IMR-90 (cell line): ENCODE results near the gene VSIG10L. TPM values are rescaled to one million over a fixed set of nuclear protein-coding genes. Genes with fewer than 3 reads are reported as not detected.

ENCODE experiments used
- ATAC-seq: fragments of 200-7000 bp; cut with Tn5 transposase; 2 replicates; pipeline ENCODE4 v1.9.1; 2020; ENCODE audit warnings: low read depth, mild to moderate bottlenecking, moderate library complexity
- BruUV-seq: library from RNA; stranded (reverse); fragments of 400-500 nt; replicated peaks from 2 replicates; lab custom pipeline; 2021; lab: Mats Ljungman, UMichigan
- CTCF ChIA-PET: fragments of 300-600 bp; formaldehyde crosslinking; extraction: SDS; loops from one replicate; lab custom pipeline; 2021; ENCODE audit warnings: antibody characterized with exemption; lab: Yijun Ruan, JAX
- POLR2A ChIA-PET: fragments of 300-600 bp; sonication (Branson Sonifier 250); formaldehyde crosslinking; loops from one replicate; lab custom pipeline; 2022; ENCODE audit warnings: antibody characterized with exemption; ENCODE audit not compliant: unreplicated experiment; lab: Charles Lee
- DNase-seq: peaks from one replicate; pipeline ENCODE4 v3.0.0; 2013
- H2AFZ ChIP-seq: replicated peaks from 2 replicates; pipeline ENCODE3; 2013; ENCODE audit warnings: low read length, mild to moderate bottlenecking; ENCODE audit not compliant: poor library complexity
- H2AK5ac ChIP-seq: 2 replicates; pipeline ENCODE4 v1.6.1; 2013; ENCODE audit warnings: low read depth, low read length, inconsistent platforms
- H2AK9ac ChIP-seq: replicated peaks from 2 replicates; pipeline ENCODE3; 2013; ENCODE audit warnings: mild to moderate bottlenecking, low read depth, low read length, moderate library complexity; ENCODE audit not compliant: poor library complexity
- H2BK120ac ChIP-seq: 2 replicates; pipeline ENCODE4 v1.6.1; 2013; ENCODE audit warnings: low read depth, low read length, inconsistent platforms
- H2BK15ac ChIP-seq: 3 replicates; pipeline ENCODE4 v1.6.1; 2013; ENCODE audit warnings: low read depth, low read length, inconsistent platforms
- H2BK20ac ChIP-seq: 2 replicates; pipeline ENCODE4 v1.6.1; 2013; ENCODE audit warnings: low read depth, mild to moderate bottlenecking, inconsistent platforms, low read length, moderate library complexity
- H2BK5ac ChIP-seq: 2 replicates; pipeline ENCODE4 v1.6.1; 2013; ENCODE audit warnings: mild to moderate bottlenecking, low read depth, low read length, inconsistent platforms; ENCODE audit not compliant: poor library complexity, severe bottlenecking
- H3K14ac ChIP-seq: replicated peaks from 2 replicates; pipeline ENCODE4 v1.6.1; 2013; ENCODE audit warnings: low read depth, low read length, inconsistent platforms
- H3K18ac ChIP-seq: 2 replicates; pipeline ENCODE4 v1.6.1; 2013; ENCODE audit warnings: low read depth, low read length, control low read depth
- H3K23ac ChIP-seq: 2 replicates; pipeline ENCODE4 v1.6.1; 2013; ENCODE audit warnings: low read depth, low read length, inconsistent platforms
- H3K27ac ChIP-seq: 2 replicates; pipeline ENCODE4 v1.5.1; 2013; ENCODE audit warnings: mild to moderate bottlenecking, control low read depth, low read length; ENCODE audit not compliant: insufficient read depth
- H3K27me3 ChIP-seq: 2 replicates; pipeline ENCODE4 v1.6.1; 2013; ENCODE audit warnings: low read length; ENCODE audit not compliant: control insufficient read depth, insufficient read depth
- H3K36me3 ChIP-seq: 2 replicates; pipeline ENCODE4 v1.6.1; 2013; ENCODE audit warnings: low read length, mixed read lengths; ENCODE audit not compliant: control insufficient read depth, insufficient read depth
- H3K4ac ChIP-seq: 2 replicates; pipeline ENCODE4 v1.6.1; 2013; ENCODE audit warnings: low read depth, low read length, inconsistent platforms
- H3K4me1 ChIP-seq: 2 replicates; pipeline ENCODE4 v1.6.1; 2013; ENCODE audit warnings: low read length, mixed read lengths; ENCODE audit not compliant: control insufficient read depth, insufficient read depth
- H3K4me2 ChIP-seq: 2 replicates; pipeline ENCODE4 v1.6.1; 2013; ENCODE audit warnings: low read depth, mild to moderate bottlenecking, control low read depth, low read length, moderate library complexity
- H3K4me3 ChIP-seq: 2 replicates; pipeline ENCODE4 v1.5.1; 2013; ENCODE audit warnings: low read depth, mild to moderate bottlenecking, control low read depth, low read length, moderate library complexity; ENCODE audit not compliant: insufficient read depth
- H3K56ac ChIP-seq: 2 replicates; pipeline ENCODE4 v1.6.1; 2013; ENCODE audit warnings: low read length, inconsistent platforms; ENCODE audit not compliant: insufficient read depth; ENCODE audit errors: extremely low read depth
- H3K79me1 ChIP-seq, 2 experiments: 2 replicates each; pipeline ENCODE4 v1.6.1; 2013; ENCODE audit warnings: low read length in 2 of 2, inconsistent platforms in 1 of 2, low read depth in 1 of 2
- H3K9ac ChIP-seq: 2 replicates; pipeline ENCODE4 v1.6.1; 2013; ENCODE audit warnings: low read depth, low read length, control low read depth
- H3K9me1 ChIP-seq: 2 replicates; pipeline ENCODE4 v1.6.1; 2013; ENCODE audit warnings: low read length, inconsistent platforms; ENCODE audit not compliant: insufficient read depth
- H3K9me3 ChIP-seq: 2 replicates; pipeline ENCODE4 v1.6.1; 2013; ENCODE audit warnings: low read length; ENCODE audit not compliant: control insufficient read depth, insufficient read depth
- H4K20me1 ChIP-seq: 2 replicates; pipeline ENCODE4 v1.6.1; 2013; ENCODE audit warnings: low read length, inconsistent platforms; ENCODE audit not compliant: insufficient read depth
- H4K5ac ChIP-seq: 2 replicates; pipeline ENCODE4 v1.6.1; 2013; ENCODE audit warnings: mild to moderate bottlenecking, low read depth, low read length, control low read depth
- H4K8ac ChIP-seq, 2 experiments: 2 replicates each; pipeline ENCODE4 v1.6.1; 2013; ENCODE audit warnings: low read depth in 2 of 2, low read length in 2 of 2, control low read depth in 1 of 2, inconsistent platforms in 1 of 2
- H4K91ac ChIP-seq: 2 replicates; pipeline ENCODE4 v1.6.1; 2013; ENCODE audit warnings: low read depth, low read length, inconsistent platforms; ENCODE audit not compliant: insufficient read depth
- BHLHE40 ChIP-seq: fragments of 150-350 bp; IDR thresholded peaks from 2 replicates; pipeline ENCODE4 v1.6.1; 2016; ENCODE audit warnings: mild to moderate bottlenecking, low read depth, low read length
- CEBPB ChIP-seq: IDR thresholded peaks from 2 replicates; pipeline ENCODE4 v1.6.1; 2012; ENCODE audit warnings: low read depth, low read length, improper control_type of control experiment
- CHD1 ChIP-seq: IDR thresholded peaks from 2 replicates; pipeline ENCODE4 v1.6.1; 2012; ENCODE audit warnings: low read depth, low read length, improper control_type of control experiment
- FOS ChIP-seq: fragments of 150-350 bp; IDR thresholded peaks from 2 replicates; pipeline ENCODE4 v1.6.1; 2016; ENCODE audit warnings: low read depth, low read length
- MAFK ChIP-seq: IDR thresholded peaks from 2 replicates; pipeline ENCODE4 v1.6.1; 2012; ENCODE audit warnings: low read depth, low read length, improper control_type of control experiment
- MAZ ChIP-seq: IDR thresholded peaks from 2 replicates; pipeline ENCODE4 v1.6.1; 2012; ENCODE audit warnings: low read depth, mild to moderate bottlenecking, low read length, improper control_type of control experiment, moderate library complexity, borderline replicate concordance
- MXI1 ChIP-seq: IDR thresholded peaks from 2 replicates; pipeline ENCODE4 v1.6.1; 2012; ENCODE audit warnings: low read depth, mild to moderate bottlenecking, low read length, moderate library complexity, borderline replicate concordance
- NFE2L2 ChIP-seq: fragments of 150-350 bp; IDR thresholded peaks from 2 replicates; pipeline ENCODE4 v1.6.1; 2016; ENCODE audit warnings: low read depth, mild to moderate bottlenecking, low read length
- POLR2A ChIP-seq: IDR thresholded peaks from 2 replicates; pipeline ENCODE4 v1.6.1; 2012; ENCODE audit warnings: mild to moderate bottlenecking, low read depth, low read length
- RAD21 ChIP-seq: IDR thresholded peaks from 2 replicates; pipeline ENCODE4 v1.6.1; 2012; ENCODE audit warnings: low read length, improper control_type of control experiment
- RCOR1 ChIP-seq: IDR thresholded peaks from 2 replicates; pipeline ENCODE4 v1.6.1; 2012; ENCODE audit warnings: mild to moderate bottlenecking, low read length, improper control_type of control experiment; ENCODE audit not compliant: insufficient replicate concordance
- RFX5 ChIP-seq: IDR thresholded peaks from 2 replicates; pipeline ENCODE4 v1.8.0; 2012; ENCODE audit warnings: low read depth, mild to moderate bottlenecking, low read length, moderate library complexity
- SMC3 ChIP-seq: fragments of 150-350 bp; IDR thresholded peaks from 2 replicates; pipeline ENCODE4 v1.6.1; 2016; ENCODE audit warnings: low read depth, mild to moderate bottlenecking, antibody characterized with exemption, low read length, moderate library complexity
- USF2 ChIP-seq: fragments of 150-350 bp; IDR thresholded peaks from 2 replicates; pipeline ENCODE4 v1.6.1; 2017; ENCODE audit warnings: mild to moderate bottlenecking, antibody characterized with exemption, low read length, low read depth
- WGBS, 2 experiments: methylation state at CpG; one replicate each; pipeline versions ENCODE4 v1.1.5 to v1.1.7; 2013; ENCODE audit warnings: missing lambda C conversion rate in 2 of 2; ENCODE audit not compliant: insufficient read length in 1 of 2; ENCODE audit errors: extremely low coverage in 2 of 2; 5-methylcytosine and 5-hydroxymethylcytosine counted together
- dilution Hi-C: fragments of 300-500 bp; cut with HindIII; formaldehyde crosslinking; loops from one replicate; pipeline ENCODE4 v1.14.3; 2018; ENCODE audit warnings: low sequenced_read_pairs; ENCODE audit not compliant: unreplicated experiment
- in situ Hi-C: fragments of 300-500 bp; cut with MboI; formaldehyde crosslinking; loops from 3 replicates; pipeline ENCODE4 v1.14.3; 2019; ENCODE audit warnings: low sequenced_read_pairs, inconsistent platforms, mixed read lengths
- intact Hi-C: fragments of 100-400 bp; cut with micrococcal nuclease; formaldehyde crosslinking; loops from 2 replicates; pipeline ENCODE4 v1.10.0; 2022
- polyA plus RNA-seq, 3 experiments: library from polyadenylated mRNA; depleted of rRNA; stranded (reverse); fragments of >200 nt; gene quantifications; 2 replicates each; pipeline ENCODE4 v1.2.3, GENCODE V29; 2012; ENCODE audit warnings: low replicate concordance in 1 of 3
- total RNA-seq: library from RNA; depleted of rRNA; stranded (reverse); fragments of >200 nt; gene quantifications from 2 replicates; pipeline ENCODE4 v1.2.3, GENCODE V29; 2012
- TF ChIP-seq, protein P1 (sequence below): conservative IDR thresholded peaks from 2 replicates; pipeline ENCODE4 v1.5.1; 2012; ENCODE audit warnings: mild to moderate bottlenecking, low read depth, low read length, improper control_type of control experiment
- TF ChIP-seq, protein P2 (sequence below): fragments of 150-350 bp; IDR thresholded peaks from 2 replicates; pipeline ENCODE4 v1.6.1; 2016; ENCODE audit warnings: low read depth, mild to moderate bottlenecking, low read length, moderate library complexity, borderline replicate concordance

The VSIG10L gene
- total and polyA plus RNA-seq, 2 of the 4 experiments (the other 2 are of a cell fraction) = 0.18 to 1.2 TPM

DNA sequence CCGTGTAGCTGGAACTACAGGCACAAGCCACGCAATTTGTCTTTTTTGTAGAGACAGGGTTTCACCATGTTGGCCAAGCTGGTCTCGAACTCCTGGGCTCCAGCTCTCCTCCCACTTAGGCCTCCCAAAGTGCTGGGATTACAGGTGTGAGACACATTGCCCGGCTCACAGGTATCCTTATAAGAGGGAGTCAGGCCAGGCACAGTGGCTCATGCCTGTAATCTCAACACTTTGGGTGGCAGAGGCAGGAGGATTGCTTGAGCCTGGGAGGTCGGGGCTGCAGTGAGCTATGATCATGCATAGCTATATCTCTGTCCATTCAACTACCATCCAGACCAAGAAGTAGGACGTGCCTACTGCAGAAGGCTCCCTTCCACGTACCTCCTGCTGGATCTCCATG lies 40.7 kb downstream of the VSIG10L start:
- Histone ChIP-seq H4K5ac (no peak overlapping the region), H3K27me3 (no peaks in the 10 kb centered on the region), H3K4me2 (no peak overlapping the region), H3K4ac (no peak overlapping the region), H3K18ac (no peak overlapping the region), H3K4me1 (no peaks in the 10 kb centered on the region), H2BK20ac (no peak overlapping the region), H3K4me3 (no peak overlapping the region), H3K9me1 (no peaks in the 10 kb centered on the region), H4K8ac (no peak overlapping the region), H3K9ac (no peak overlapping the region), H4K91ac (no peak overlapping the region), H2BK120ac (no peak overlapping the region), H3K27ac (no peak overlapping the region), H3K79me1 (no peaks in the 10 kb centered on the region), H2AK5ac (no peak overlapping the region), H2AFZ (no peak overlapping the region), H3K23ac (no peak overlapping the region), H3K9me3 (peaks cover 2% of the 10 kb centered on the region; the same call in 1 of the 2 replicates), H2BK15ac (no peak overlapping the region), H3K14ac (no peak overlapping the region), H2BK5ac (no peak overlapping the region), H3K36me3 (no peaks in the 10 kb centered on the region), H4K20me1 (no peaks in the 10 kb centered on the region), H3K56ac (no peak overlapping the region), H2AK9ac (no peak overlapping the region)
- DNase-seq (no peak), ATAC-seq (no peak)
- in situ Hi-C loops = no loop called here
- ChIA-PET CTCF (no interaction called here), POLR2A (no interaction called here)
- no TSS peak for BruUV-seq
- WGBS, 2 experiments = 38% methylated on average over 4 of the region's 7 CpGs; no CpG with 5 or more reads in 1 of the 2 experiments
- TF ChIP-seq MXI1 (no peak), USF2 (no peak), RFX5 (no peak), SMC3 (no peak), RCOR1 (no peak), POLR2A (no peak), CEBPB (no peak), MAFK (no peak), FOS (no peak), CHD1 (no peak), MAZ (no peak), NFE2L2 (no peak), BHLHE40 (no peak), RAD21 (no peak)
- TF ChIP-seq, protein P1, sequence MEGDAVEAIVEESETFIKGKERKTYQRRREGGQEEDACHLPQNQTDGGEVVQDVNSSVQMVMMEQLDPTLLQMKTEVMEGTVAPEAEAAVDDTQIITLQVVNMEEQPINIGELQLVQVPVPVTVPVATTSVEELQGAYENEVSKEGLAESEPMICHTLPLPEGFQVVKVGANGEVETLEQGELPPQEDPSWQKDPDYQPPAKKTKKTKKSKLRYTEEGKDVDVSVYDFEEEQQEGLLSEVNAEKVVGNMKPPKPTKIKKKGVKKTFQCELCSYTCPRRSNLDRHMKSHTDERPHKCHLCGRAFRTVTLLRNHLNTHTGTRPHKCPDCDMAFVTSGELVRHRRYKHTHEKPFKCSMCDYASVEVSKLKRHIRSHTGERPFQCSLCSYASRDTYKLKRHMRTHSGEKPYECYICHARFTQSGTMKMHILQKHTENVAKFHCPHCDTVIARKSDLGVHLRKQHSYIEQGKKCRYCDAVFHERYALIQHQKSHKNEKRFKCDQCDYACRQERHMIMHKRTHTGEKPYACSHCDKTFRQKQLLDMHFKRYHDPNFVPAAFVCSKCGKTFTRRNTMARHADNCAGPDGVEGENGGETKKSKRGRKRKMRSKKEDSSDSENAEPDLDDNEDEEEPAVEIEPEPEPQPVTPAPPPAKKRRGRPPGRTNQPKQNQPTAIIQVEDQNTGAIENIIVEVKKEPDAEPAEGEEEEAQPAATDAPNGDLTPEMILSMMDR = no peak
- TF ChIP-seq, protein P2, sequence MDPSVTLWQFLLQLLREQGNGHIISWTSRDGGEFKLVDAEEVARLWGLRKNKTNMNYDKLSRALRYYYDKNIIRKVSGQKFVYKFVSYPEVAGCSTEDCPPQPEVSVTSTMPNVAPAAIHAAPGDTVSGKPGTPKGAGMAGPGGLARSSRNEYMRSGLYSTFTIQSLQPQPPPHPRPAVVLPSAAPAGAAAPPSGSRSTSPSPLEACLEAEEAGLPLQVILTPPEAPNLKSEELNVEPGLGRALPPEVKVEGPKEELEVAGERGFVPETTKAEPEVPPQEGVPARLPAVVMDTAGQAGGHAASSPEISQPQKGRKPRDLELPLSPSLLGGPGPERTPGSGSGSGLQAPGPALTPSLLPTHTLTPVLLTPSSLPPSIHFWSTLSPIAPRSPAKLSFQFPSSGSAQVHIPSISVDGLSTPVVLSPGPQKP = no peak
- intact Hi-C loops = no loop called here
- dilution Hi-C loops = no loop called here
